Astrocyte of the cerebellum (primary cell): ENCODE measurements around the gene DBX1.

Experiments used
- DNase-seq: peaks from one replicate; pipeline ENCODE4 v3.0.0-alpha.2; 2011; ENCODE audit warnings: low read depth
- H3K4me3 ChIP-seq: 2 replicates; pipeline ENCODE4 v1.5.1; 2011; ENCODE audit warnings: mild to moderate bottlenecking, low read depth, low read length, moderate library complexity
- CTCF ChIP-seq: IDR thresholded peaks from 2 replicates; pipeline ENCODE4 v1.5.1; 2012; ENCODE audit warnings: low read length, low read depth, moderate library complexity, mild to moderate bottlenecking; ENCODE audit errors: missing control alignments
- in situ Hi-C: cut with HindIII; loops from 2 replicates; pipeline ENCODE4 v1.10.0; 2017; ENCODE audit warnings: low sequenced_read_pairs

The DBX1 gene

GRCh38 chr11:20161923-20162744, 1.9 kb upstream of the DBX1 start:
- no peak overlapping the region for H3K4me3 ChIP-seq
- TF ChIP-seq CTCF, result no peak
- in situ Hi-C loops, result no loop called here
- no peak for DNase-seq

GRCh38 chr11:20161230-20161918, 1.1 kb upstream of the DBX1 start:
- in situ Hi-C loops, result no loop called here
- no peak for DNase-seq
- TF ChIP-seq CTCF, result no peak
- H3K4me3 ChIP-seq, result no peak overlapping the region

GRCh38 chr11:20159466-20160381, 551 bp downstream of the DBX1 start:
- TF ChIP-seq CTCF, result no peak
- in situ Hi-C loops, result no loop called here
- DNase-seq, result no peak
- no peak overlapping the region for H3K4me3 ChIP-seq

GRCh38 chr11:20158597-20159257, 1.5 kb downstream of the DBX1 start:
- peak; percentile 57 for DNase-seq
- no peak overlapping the region for H3K4me3 ChIP-seq
- in situ Hi-C loops, result no loop called here
- no peak for TF ChIP-seq CTCF

- no peak for DNase-seq
- TF ChIP-seq CTCF, result no peak
- no peak overlapping the region for H3K4me3 ChIP-seq
- in situ Hi-C loops, result no loop called here
Measured at GRCh38 chr11:20157728-20158127, 2.5 kb downstream of the DBX1 start.
